Measurements from ENCODE around the gene PSMB8. TPM values are rescaled to one million over a fixed set of nuclear protein-coding genes. Genes with fewer than 3 reads are reported as not detected.

The PSMB8 gene
- total RNA-seq, 1 experiment from 2014 or later = 31.6 TPM

- no peak for DNase-seq
- no peaks in the 10 kb centered on the region for H3F3A ChIP-seq (ENCODE audit: low read length, unreplicated experiment)
- no peak for TF ChIP-seq EZH2phosphoT487 (IDR thresholded peaks at IDR 0.05; ENCODE audit: borderline replicate concordance, low read length)
- no peak for TF ChIP-seq CTCF (conservative IDR thresholded peaks at IDR 0.05; ENCODE audit: low read depth, low read length)
- TF ChIP-seq EZH2 (IDR thresholded peaks at IDR 0.05; ENCODE audit: low read length, unreplicated experiment) = no peak
- H3K36me3 ChIP-seq (ENCODE audit: low read depth, low read length) = no peaks in the 10 kb centered on the region
- ChIA-PET POLR2A (ENCODE audit: unreplicated experiment) (no interaction called here), CTCF (interaction anchor here (0.7 kb wide), 1 partner anchor 1562 kb away, joined by 4 read pairs; no protein-coding TSS in a partner anchor)
- H3K4me2 ChIP-seq (ENCODE audit: low read length) = no peak overlapping the region
- BruUV-seq (replicated peaks) = no TSS peak
- H3K9ac ChIP-seq (ENCODE audit: low read length) = no peak overlapping the region
- intact Hi-C loops (cut with micrococcal nuclease) = no loop called here
- H3K79me2 ChIP-seq (ENCODE audit: low read length) = no peaks in the 10 kb centered on the region
- no peaks in the 10 kb centered on the region for H3K4me1 ChIP-seq (ENCODE audit: insufficient read depth, low read length)
- H3K9me3 ChIP-seq (ENCODE audit: low read length) = no peaks in the 10 kb centered on the region
- ATAC-seq = no peak
- no peak overlapping the region for H3K27ac ChIP-seq (ENCODE audit: low read length)
- no peak overlapping the region for H2AFZ ChIP-seq (ENCODE audit: low read length)
- no peak overlapping the region for H3K4me3 ChIP-seq (ENCODE audit: low read length)
- H3K27me3 ChIP-seq (ENCODE audit: low read length) = peaks cover 65% of the 10 kb centered on the region
- H4K20me1 ChIP-seq (ENCODE audit: low read length) = no peaks in the 10 kb centered on the region
- no peaks in the 10 kb centered on the region for H3K9me2 ChIP-seq (replicated peaks; ENCODE audit: low read length)
Measured at GRCh38 chr6:32792901-32793435, 50.9 kb downstream of the PSMB8 start.

Other genes with a start within 250 kb of the PSMB8 start
- gene HLA-DQA1, start 206.6 kb downstream of the PSMB8 start, total RNA-seq (2014; rRNA removed) = not detected in 2 replicates
- not detected in 2 replicates for gene HLA-DQB1, start 177.4 kb downstream of the PSMB8 start, total RNA-seq (2014; rRNA removed)
- gene HLA-DQA2, start 102.7 kb downstream of the PSMB8 start, total RNA-seq (2014; rRNA removed) = not detected in 2 replicates
- gene HLA-DQB2, start 80.5 kb downstream of the PSMB8 start, total RNA-seq (2014; rRNA removed) = not detected in 2 replicates
- gene HLA-DOB, start 27.0 kb downstream of the PSMB8 start, total RNA-seq (2014; rRNA removed) = 0.29 and 0.63 TPM in 2 replicates
- 90.5 and 93.0 TPM in 2 replicates for gene TAP2, start 5.3 kb downstream of the PSMB8 start, total RNA-seq (2014; rRNA removed)
- gene TAP1, start 9.7 kb upstream of the PSMB8 start, total RNA-seq (2014; rRNA removed) = 15.8 and 19.4 TPM in 2 replicates
- gene PSMB9, start 10.1 kb upstream of the PSMB8 start, total RNA-seq (2014; rRNA removed) = 0.40 and 1.5 TPM in 2 replicates
- gene HLA-DMB, start 97.0 kb upstream of the PSMB8 start, total RNA-seq (2014; rRNA removed) = not detected in 2 replicates
- gene HLA-DMA, start 109.0 kb upstream of the PSMB8 start, total RNA-seq (2014; rRNA removed) = 1.7 and 3.0 TPM in 2 replicates
- 171 and 192 TPM in 2 replicates for gene BRD2, start 124.5 kb upstream of the PSMB8 start, total RNA-seq (2014; rRNA removed)
- not detected in 2 replicates for gene HLA-DOA, start 165.5 kb upstream of the PSMB8 start, total RNA-seq (2014; rRNA removed)
- not detected in 2 replicates for gene HLA-DPA1, start 229.6 kb upstream of the PSMB8 start, total RNA-seq (2014; rRNA removed)
- gene HLA-DPB1, start 231.9 kb upstream of the PSMB8 start, total RNA-seq (2014; rRNA removed) = not detected in 2 replicates